GM18861 (cell line): ENCODE measurements around the gene GMDS.
"Not testable (repeated sequence)": the region's sequence is repeated elsewhere in the genome, so short reads cannot be mapped to it uniquely, and the experiment has no call there.

Experiments used
- ATAC-seq: cut with Tn5 transposase; IDR thresholded peaks from one replicate; pipeline ENCODE4 v1.9.1; 2021; ENCODE audit not compliant: unreplicated experiment

The GMDS gene

DNA sequence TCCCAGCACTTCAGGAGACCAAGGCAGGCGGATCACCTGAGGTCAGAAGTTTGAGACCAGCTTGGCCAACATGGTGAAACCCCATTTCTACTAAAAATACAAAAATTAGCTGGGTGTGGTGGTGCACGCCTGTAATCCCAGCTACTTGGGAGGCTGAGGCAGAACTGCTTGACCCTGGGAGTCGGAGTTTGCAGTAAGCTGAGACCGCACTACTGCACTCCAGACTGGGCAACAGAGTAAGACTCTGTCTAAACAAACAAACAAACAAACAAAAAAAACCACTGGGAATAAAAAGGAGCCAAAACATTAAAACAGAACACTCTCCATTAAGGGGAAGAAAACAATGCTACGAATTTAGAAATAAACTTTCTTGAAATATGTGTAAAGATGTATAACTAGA is 576.9 kb downstream of the GMDS start:
- not testable (repeated sequence) for ATAC-seq

DNA sequence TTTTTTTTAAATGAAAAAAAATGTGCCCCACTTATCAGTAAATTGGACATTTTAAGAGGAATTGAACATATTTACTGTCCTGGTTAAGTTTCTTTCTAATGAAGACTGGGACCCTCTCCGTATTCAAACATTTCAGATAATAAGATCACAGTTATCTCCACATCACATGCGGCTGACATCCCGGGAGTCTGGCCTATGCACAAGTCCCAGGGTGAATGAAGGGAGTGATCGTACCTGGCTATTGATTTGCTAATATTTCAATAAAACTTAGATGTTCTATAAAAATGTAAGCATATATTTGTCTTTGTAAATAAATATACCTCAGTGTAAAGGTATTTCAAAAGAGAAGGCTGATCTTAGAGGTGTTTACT is 577.6 kb downstream of the GMDS start:
- ATAC-seq, result no peak

GRCh38 chr6:1667012-1667804 is 578.2 kb downstream of the GMDS start:
- ATAC-seq, result no peak

DNA sequence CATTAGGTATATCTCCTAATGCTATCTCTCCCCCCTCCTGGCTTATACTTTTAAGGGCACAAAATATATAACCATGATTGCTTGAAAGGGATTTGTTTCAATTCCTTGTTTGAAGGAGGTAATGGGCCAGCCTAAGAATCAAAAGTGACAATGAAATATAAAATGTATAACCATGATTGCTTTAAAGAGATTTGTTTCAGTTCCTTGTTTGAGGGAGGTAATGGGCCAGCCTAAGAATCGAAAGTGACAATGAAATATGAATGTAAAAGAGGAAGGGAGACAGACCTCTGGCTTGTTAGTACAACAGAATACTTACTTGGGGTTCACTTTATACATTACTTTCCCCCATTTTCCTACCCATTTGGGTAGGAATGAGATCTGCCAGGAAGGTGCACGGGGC is 580.2 kb downstream of the GMDS start:
- peak; percentile 98 for ATAC-seq

GRCh38 chr6:1664329-1664728 is 581.1 kb downstream of the GMDS start:
- no peak for ATAC-seq

- ATAC-seq, result no peak
Measured at GRCh38 chr6:1663511-1663910, 581.9 kb downstream of the GMDS start.

DNA sequence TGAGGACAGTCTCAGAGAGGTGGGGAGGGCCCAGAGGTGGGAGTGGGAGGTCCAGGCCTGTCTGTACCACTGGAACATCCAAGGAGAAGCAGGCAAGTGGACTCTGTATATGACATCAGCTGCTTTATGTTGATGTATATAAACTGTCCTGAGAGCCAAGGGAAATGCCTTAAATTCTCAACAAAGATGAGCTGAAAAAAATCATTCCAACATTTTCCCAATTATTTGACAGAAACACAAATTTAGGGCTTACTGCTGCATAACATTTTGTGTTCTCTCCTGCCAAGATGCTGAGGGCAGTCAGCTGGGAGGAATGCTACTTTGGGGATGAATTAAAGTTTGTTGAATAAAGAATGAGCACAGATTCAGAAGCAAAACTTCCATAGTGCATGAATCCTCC is 582.9 kb downstream of the GMDS start:
- ATAC-seq, result no peak

- no peak for ATAC-seq
Measured at GRCh38 chr6:1659816-1660215, 585.6 kb downstream of the GMDS start.

- ATAC-seq, result no peak
Measured at GRCh38 chr6:1658212-1659005, 587.0 kb downstream of the GMDS start.

DNA sequence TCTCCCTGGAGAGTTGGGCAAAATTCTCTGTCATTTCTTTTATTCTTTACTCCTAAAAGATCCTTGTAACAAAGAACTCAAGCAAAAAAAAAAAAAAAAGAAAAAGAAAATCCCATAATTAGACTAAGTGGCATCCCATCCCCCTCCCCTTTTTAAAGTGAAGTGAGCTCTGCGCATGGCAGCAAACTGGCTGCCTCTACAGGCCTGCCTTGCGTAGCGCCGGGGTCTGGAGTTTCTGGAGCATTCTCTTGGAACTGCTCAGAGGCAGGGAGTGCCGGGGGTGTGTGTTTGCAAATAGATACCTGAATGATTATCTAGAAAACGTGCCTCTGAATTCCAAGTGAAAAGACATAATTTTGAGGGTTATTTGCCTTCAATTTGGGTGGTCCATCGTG is 587.6 kb downstream of the GMDS start:
- ATAC-seq, result no peak

DNA sequence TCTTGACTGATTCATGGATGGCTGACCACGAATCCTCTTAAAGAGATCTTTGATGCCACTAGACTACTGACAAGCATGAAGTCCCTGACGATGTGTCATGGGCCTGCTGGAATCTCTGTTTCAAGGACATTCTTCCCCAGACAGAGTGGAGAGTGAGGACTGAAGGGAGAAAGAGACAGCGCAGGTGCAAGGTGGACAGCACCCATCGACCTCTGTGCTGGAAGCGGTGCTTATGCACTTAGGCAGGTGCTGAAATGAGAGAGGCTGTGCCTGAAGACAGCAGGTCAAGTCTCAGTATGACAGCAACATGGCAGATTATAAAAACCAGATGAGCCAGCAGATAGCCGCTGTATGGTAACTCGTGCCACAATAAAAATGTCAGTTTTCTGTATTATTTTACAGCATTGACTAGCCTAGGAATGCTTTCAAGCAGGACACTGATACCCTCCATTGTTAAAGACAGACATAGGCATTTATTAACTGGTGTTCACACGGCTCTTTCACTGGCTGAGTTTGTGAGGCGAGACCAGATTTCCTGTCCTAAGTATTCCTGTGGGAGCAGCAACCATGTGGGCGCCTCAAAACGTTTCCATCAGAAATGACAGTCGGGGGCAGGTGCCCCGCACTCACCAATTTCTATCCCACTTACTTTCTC is 588.2 kb downstream of the GMDS start:
- no peak for ATAC-seq

GRCh38 chr6:1654054-1654453 is 591.4 kb downstream of the GMDS start:
- no peak for ATAC-seq

- no peak for ATAC-seq
Measured at GRCh38 chr6:1652842-1653241, 592.6 kb downstream of the GMDS start.

DNA sequence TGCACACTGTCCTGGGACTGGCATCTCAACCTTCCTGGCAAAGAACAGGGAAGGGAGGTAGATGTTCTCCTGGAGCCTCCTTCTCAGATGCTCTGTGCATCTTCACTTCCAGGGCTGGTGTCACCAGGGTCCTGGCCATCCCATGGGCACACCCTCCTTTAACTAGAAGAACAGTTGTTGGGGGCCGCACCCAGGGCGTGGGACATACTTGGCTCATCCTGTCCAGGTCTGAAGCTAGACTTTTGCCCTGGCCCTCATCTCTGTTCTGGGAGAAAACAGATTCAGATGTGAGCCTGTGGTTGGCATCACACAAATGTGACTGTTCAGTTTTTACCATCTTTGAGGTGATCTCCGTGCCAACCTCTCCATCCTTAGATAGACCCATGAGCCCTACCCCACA is 594.0 kb downstream of the GMDS start:
- ATAC-seq, result no peak

DNA sequence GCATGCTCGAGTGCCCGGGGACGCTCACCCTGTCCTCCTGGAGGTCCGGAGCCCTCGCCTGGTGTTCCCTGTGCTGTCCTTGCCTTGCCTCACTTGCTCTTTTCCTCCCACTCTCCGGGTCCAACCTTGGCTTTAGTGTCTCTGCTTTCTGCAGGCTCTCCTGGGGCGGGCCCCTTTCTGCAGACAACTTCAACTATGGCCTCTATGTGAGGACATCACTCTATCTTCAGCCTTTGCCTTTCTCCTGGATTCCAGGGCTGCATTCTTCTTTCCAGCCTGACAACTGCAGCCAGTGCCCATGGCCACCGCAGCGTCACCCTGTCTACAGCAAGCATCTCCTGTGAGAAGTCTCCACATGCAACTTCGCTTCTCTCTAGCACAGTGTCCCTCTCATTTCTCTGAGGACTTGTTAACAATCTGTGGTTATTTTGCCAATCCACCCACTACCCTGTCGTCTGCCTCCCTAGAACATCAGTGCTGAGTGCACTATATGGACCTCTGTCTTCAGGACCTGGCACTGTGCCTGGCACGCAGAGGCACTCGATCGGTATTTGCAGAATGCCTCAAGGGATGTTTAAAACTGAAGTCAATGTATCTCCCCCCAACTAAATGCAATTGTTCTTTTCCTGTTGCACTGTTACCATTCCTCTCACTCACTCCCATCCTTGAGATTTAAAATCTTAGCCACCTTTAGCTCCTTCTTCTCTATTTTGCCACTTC is 599.8 kb downstream of the GMDS start:
- ATAC-seq, result no peak

- no peak for ATAC-seq
Measured at GRCh38 chr6:1644516-1645060, 600.8 kb downstream of the GMDS start.

DNA sequence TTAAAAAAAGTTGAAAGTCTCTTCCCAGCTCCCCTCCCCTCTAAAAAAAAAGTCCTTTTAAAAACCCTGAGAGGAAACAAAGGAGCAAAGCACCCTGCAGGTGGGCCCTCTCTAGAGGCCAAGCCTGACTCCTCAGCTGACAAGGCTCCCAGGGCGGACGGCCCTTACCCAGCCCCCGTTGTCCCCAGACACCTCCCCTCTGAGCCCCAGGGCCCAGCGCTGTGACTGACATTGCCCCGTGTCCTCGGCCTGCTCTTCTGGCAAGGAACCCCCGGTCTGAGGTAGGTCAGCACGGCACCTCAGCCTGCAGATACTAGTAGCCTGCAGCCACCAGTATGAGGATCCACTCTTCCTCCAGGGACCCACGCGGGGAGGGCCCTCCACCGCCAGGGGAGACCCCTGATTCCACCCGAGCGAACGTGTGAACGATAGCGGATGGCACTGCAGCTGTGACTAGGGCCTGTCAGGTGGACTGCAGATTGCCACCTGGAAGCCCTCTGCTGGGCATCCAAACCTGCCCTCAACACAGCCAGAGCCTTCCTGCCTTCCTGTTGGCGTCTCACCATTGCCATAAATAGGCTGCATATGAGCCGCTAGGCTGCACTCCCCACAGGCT is 601.5 kb downstream of the GMDS start:
- no peak for ATAC-seq

DNA sequence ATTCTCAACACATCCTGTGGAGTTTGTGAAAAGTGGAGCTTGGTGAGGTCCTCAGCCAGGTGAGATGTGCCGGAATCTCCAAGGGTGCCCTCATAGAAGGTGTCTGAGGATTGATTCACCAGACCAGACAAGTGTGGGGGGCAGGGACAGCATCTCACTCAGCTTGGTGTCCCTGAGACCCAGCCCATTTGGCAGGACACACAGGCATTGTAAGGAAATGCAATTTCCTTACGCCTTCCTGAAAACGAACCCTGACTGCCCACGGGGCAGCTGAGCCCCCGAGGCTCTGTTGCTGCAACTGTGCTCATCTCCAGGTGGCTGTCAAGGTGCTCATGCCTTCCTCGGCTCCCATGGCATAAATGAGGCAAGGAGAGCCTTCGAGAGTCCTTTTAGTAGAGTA is 602.3 kb downstream of the GMDS start:
- no peak for ATAC-seq

DNA sequence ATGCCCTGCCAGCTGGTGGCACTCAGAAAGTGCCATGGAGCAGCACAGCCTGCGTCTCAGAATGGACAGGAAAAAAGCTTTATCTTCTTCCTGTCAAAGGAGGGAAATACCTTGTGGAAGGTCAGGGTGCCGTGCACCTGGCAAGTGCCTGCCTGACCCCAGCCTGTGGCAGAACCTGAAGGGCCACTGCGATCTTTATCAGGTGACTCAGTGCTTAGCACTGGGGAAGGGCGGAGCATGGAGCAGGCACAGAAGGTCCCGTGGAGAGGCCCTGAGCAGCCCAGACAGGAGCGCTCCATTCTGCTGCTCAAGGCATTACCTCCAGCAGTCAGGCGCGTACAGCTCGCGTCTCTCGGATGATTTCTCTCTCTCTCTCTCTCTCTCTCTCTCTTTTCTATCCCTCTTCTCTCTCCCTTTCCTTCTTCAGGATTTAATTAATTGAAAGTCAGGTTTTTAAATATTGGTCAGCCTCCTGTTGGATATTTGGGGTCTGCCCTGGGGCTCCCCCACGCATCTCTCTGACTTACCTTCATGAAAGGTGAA is 604.0 kb downstream of the GMDS start:
- ATAC-seq, result no peak

- no peak for ATAC-seq
Measured at GRCh38 chr6:1640476-1640875, 604.9 kb downstream of the GMDS start.
